ENCODE results near the gene RASSF5. TPM values are rescaled to one million over a fixed set of nuclear protein-coding genes. Genes with fewer than 3 reads are reported as not detected.

RASSF5 gene
- total RNA-seq, 4 donors from 2014 or later = 7.4 to 35.5 (median 10.0) TPM

- TF ChIP-seq POLR2A (IDR thresholded peaks at IDR 0.05) = no peak
- no peak for TF ChIP-seq CTCF (IDR thresholded peaks at IDR 0.05)
- peak overlapping the region in 1 of 4 donors; percentile 90 for H3K27ac ChIP-seq
- peaks cover 4 to 38% (median 24%) of the 10 kb centered on the region in 4 donors for H3K4me1 ChIP-seq
- H3K36me3 ChIP-seq = peaks cover 0 to 2% (median 0%) of the 10 kb centered on the region in 3 donors
- peak in 2 of 3 donors; percentile 35 to 50 for DNase-seq
- peak overlapping the region in 3 of 4 donors; percentile 74 to 82 (median 75) for H3K4me3 ChIP-seq
- H3K27me3 ChIP-seq = no peaks in the 10 kb centered on the region
- H3K9me3 ChIP-seq = no peaks in the 10 kb centered on the region
These were observed 37.9 kb upstream of the RASSF5 start for GRCh38 chr1:206469411-206469932.

GRCh38 chr1:206469933-206470691, 37.2 kb upstream of the RASSF5 start, which contains the start of gene IKBKE:
IKBKE (plus strand) TSS chr1:206470476; CDS start chr1:206473228, 2,752 bp downstream.
- Histone ChIP-seq H3K36me3 (peaks cover 0 to 8% (median 0%) of the 10 kb centered on the region in 3 donors), H3K4me3 (peak within 1 kb of the TSS; percentile 69 to 82 (median 74)), H3K4me1 (peaks cover 4 to 38% (median 24%) of the 10 kb centered on the region in 4 donors), H3K27ac (peak within 1 kb of the TSS; percentile 48 to 90 (median 74)), H3K9me3 (no peaks in the 10 kb centered on the region), H3K27me3 (no peaks in the 10 kb centered on the region)
- peak in 4 of 6 experiments; percentile 11 to 52 (median 50) for TF ChIP-seq CTCF (IDR thresholded peaks at IDR 0.05)
- peak in 1 of 2 donors; percentile 32 for TF ChIP-seq POLR2A (IDR thresholded peaks at IDR 0.05)
- peak; percentile 64 to 84 (median 73) for DNase-seq

- DNase-seq = peak; percentile 59 to 76 (median 70)
- H3K4me1 ChIP-seq = peaks cover 4 to 38% (median 24%) of the 10 kb centered on the region in 4 donors
- H3K9me3 ChIP-seq = no peaks in the 10 kb centered on the region
- peak overlapping the region; percentile 69 to 82 (median 74) for H3K4me3 ChIP-seq
- H3K27me3 ChIP-seq = no peaks in the 10 kb centered on the region
- H3K36me3 ChIP-seq = peaks cover 0 to 12% (median 0%) of the 10 kb centered on the region in 3 donors
- H3K27ac ChIP-seq = peak overlapping the region; percentile 48 to 90 (median 74)
- peak in 1 of 2 donors; percentile 11 for TF ChIP-seq POLR2A (IDR thresholded peaks at IDR 0.05)
- no peak for TF ChIP-seq CTCF (IDR thresholded peaks at IDR 0.05)
These were observed 36.5 kb upstream of the RASSF5 start for GRCh38 chr1:206470692-206471414.

- Histone ChIP-seq H3K27me3 (no peaks in the 10 kb centered on the region), H3K36me3 (peaks cover 0 to 17% (median 0%) of the 10 kb centered on the region in 3 donors), H3K27ac (peak overlapping the region in 3 of 4 donors; percentile 72 to 90 (median 75)), H3K9me3 (no peaks in the 10 kb centered on the region), H3K4me3 (peak overlapping the region; percentile 69 to 82 (median 74)), H3K4me1 (peaks cover 4 to 38% (median 24%) of the 10 kb centered on the region in 4 donors)
- TF ChIP-seq POLR2A (IDR thresholded peaks at IDR 0.05) (no peak), CTCF (IDR thresholded peaks at IDR 0.05) (no peak)
- DNase-seq = no peak
These were observed 35.9 kb upstream of the RASSF5 start for GRCh38 chr1:206471415-206471801.

- Histone ChIP-seq H3K36me3 (peaks cover 0 to 23% (median 0%) of the 10 kb centered on the region in 3 donors), H3K4me3 (no peak overlapping the region), H3K27ac (peak overlapping the region in 3 of 4 donors; percentile 4 to 90 (median 72)), H3K9me3 (no peaks in the 10 kb centered on the region), H3K4me1 (peaks cover 4 to 38% (median 24%) of the 10 kb centered on the region in 4 donors), H3K27me3 (no peaks in the 10 kb centered on the region)
- DNase-seq = peak in 1 of 3 donors; percentile 5
- no peak for TF ChIP-seq POLR2A (IDR thresholded peaks at IDR 0.05)
- TF ChIP-seq CTCF (IDR thresholded peaks at IDR 0.05) = no peak
These were observed 35.3 kb upstream of the RASSF5 start for GRCh38 chr1:206472024-206472423.

Measured in Peyer's patch (tissue), 4 donors.